SK-N-MC (cell line): ENCODE results near the gene TGFBRAP1.

Source experiments
- EZH2 ChIP-seq: fragments of 200-600 bp; sonication (generic); IDR thresholded peaks from one replicate; pipeline ENCODE4 v1.6.1; 2017; ENCODE audit warnings: antibody characterized with exemption
- FOXP2 ChIP-seq: optimal IDR thresholded peaks from 2 replicates; pipeline ENCODE3; 2011; ENCODE audit warnings: mild to moderate bottlenecking, moderate library complexity; ENCODE audit not compliant: insufficient read depth; ENCODE audit errors: extremely low read length, control extremely low read depth
- POLR2AphosphoS5 ChIP-seq: IDR thresholded peaks from 2 replicates; pipeline ENCODE4 v1.6.1; 2012; ENCODE audit warnings: mild to moderate bottlenecking, low read depth, low read length, borderline replicate concordance

- TF ChIP-seq POLR2AphosphoS5: no peak
- no peak for TF ChIP-seq EZH2
- TF ChIP-seq FOXP2: no peak
These were observed 29.1 kb upstream of the TGFBRAP1 start for GRCh38 chr2:105358593-105358992.
